ENCODE data around the gene TBC1D22A.

Gene TBC1D22A

DNA sequence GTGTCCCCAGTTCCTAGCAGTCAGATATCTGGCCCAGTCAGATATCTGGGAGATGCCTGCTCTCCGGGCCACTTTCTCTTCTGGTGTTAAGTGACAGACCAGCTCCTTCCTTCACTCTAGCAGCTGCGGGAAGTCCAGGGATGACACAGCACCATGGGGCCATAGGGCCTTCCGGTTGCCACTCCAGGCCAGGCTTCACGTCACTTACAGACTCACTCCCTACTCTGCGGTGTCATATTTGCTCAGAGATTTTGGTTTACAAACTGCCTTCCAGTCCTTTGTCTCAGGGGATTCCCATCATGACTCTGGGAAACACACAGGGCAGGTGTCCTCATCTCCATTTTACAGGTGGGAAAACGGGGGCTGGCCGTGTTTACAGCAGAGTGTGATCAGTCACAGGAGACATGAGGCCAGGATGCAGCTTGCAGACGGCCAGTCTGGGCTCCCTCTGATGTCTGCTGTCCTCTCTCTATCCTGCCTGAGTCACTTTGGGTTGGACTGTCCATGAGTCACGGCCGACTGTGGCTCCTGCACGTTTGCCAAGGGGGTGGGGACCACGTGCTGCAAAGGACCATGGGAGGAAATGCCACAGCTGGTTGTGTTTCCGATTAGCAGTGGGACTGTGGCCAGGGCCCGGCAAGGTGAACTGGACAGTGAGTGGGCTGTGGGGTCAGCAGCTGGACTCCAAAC, 8.2 kb upstream of the TBC1D22A start:
- TF ChIP-seq, protein P1, sequence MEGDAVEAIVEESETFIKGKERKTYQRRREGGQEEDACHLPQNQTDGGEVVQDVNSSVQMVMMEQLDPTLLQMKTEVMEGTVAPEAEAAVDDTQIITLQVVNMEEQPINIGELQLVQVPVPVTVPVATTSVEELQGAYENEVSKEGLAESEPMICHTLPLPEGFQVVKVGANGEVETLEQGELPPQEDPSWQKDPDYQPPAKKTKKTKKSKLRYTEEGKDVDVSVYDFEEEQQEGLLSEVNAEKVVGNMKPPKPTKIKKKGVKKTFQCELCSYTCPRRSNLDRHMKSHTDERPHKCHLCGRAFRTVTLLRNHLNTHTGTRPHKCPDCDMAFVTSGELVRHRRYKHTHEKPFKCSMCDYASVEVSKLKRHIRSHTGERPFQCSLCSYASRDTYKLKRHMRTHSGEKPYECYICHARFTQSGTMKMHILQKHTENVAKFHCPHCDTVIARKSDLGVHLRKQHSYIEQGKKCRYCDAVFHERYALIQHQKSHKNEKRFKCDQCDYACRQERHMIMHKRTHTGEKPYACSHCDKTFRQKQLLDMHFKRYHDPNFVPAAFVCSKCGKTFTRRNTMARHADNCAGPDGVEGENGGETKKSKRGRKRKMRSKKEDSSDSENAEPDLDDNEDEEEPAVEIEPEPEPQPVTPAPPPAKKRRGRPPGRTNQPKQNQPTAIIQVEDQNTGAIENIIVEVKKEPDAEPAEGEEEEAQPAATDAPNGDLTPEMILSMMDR (IDR thresholded peaks at IDR 0.05; ENCODE audit: low read depth, low read length): no peak
- H3K4me3 ChIP-seq (ENCODE audit: low read depth, low read length): peak overlapping the region; percentile 25; the same call in 1 of the 2 replicates

DNA sequence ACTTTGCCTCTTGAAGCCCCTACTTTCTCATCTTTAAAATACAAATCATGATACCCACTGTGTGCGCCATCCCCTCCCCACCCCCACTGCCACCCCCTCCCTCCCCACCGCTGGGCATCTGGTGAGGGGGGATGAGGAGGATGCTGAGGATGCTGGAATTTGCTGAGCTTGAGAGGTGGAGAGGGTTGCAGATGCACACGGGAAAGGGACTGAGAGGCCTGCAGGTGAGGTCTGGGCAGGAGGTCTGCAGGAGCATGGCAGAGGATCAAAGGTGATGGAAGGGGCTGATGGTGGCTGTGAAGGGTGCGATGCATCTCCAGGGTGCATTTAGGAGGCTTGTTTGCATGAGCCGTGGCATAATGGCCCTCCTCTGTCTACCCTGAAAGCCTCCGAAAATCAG, 7.6 kb upstream of the TBC1D22A start:
- TF ChIP-seq, protein P1 (IDR thresholded peaks at IDR 0.05; ENCODE audit: low read depth, low read length): no peak
- H3K4me3 ChIP-seq (ENCODE audit: low read depth, low read length): no peak overlapping the region

DNA sequence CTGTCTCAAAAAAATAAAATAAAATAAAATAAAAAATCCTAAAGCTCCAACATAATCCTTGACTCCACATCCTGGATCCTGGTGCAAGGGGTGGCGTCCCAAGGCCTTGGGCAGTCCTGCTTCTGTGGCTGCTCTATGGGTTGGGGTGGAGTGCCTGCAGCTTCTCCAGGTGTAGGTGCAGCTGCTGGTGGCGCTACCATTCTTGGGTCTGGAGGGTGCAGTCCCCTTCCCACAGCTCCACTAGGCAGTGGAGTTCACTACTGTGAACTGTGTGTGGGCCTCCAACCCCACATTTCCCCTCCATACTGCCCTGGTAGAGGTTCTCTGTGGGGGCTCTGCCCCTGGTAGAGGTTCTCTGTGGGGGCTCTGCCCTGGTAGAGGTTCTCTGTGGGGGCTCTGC, 6.9 kb upstream of the TBC1D22A start:
- TF ChIP-seq, protein P1 (IDR thresholded peaks at IDR 0.05; ENCODE audit: low read depth, low read length): no peak
- H3K4me3 ChIP-seq (ENCODE audit: low read depth, low read length): no peak overlapping the region

DNA sequence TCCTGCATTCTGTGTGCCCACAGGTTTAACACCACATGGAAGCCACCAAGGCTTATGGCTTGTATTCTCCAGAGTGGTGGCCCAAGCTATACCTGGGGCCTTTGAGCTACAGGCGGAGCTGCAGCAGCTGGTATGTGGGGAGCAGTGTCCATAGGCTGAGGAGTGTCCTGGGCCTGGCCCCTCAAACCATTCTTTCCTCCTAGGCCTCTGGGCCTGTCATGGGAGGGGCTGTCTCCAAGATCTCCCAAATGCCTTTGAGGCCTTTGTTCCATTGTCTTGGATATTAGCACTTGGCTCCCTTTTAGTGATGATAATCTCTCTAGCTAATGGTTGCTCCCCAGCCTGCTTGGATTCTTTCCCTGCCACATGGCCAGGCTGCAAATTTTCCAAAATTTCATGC, 6.4 kb upstream of the TBC1D22A start:
- H3K4me3 ChIP-seq (ENCODE audit: low read depth, low read length): no peak overlapping the region
- TF ChIP-seq, protein P1 (IDR thresholded peaks at IDR 0.05; ENCODE audit: low read depth, low read length): no peak

DNA sequence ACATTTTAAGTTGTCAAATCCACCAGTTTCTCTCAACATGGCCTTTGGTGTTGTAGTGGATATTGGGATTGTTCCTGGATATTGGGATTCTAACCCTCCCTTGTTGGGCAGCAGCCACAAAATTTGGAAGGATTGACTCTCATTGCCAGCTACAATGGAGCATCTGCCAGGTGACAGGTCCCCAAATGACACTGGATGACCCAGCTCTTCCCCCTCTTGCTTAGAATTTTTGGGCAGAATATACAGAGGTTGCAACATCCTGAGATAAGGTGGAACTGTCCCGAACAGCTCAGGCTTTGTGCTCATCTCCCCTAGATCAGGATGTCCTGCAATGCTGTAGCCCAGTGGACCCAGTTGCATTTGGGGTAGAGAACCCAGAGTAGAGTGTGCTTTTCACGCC, 5.3 kb upstream of the TBC1D22A start:
- TF ChIP-seq, protein P1 (IDR thresholded peaks at IDR 0.05; ENCODE audit: low read depth, low read length): no peak
- no peak overlapping the region for H3K4me3 ChIP-seq (ENCODE audit: low read depth, low read length)

DNA sequence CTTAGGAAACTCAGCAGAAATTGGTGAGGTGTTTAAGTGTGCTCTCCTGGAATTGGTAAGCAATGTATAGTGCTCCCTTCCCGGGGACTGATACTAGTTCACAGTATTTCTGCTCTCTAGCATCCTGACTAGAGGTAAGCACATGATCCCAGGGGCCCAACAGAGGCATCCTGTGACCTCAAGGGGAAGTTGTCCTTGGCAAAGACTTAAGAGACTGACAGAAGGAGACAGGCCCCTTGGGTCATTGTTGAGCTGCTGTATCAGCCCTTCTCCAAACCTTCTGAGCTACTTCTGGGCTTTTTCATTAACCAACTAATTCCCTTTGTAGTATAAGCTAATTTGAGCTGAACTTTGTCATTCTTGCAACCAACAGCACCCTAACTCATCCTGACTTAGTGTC, 4.3 kb upstream of the TBC1D22A start:
- H3K4me3 ChIP-seq (ENCODE audit: low read depth, low read length): no peak overlapping the region
- TF ChIP-seq, protein P1 (IDR thresholded peaks at IDR 0.05; ENCODE audit: low read depth, low read length): no peak

DNA sequence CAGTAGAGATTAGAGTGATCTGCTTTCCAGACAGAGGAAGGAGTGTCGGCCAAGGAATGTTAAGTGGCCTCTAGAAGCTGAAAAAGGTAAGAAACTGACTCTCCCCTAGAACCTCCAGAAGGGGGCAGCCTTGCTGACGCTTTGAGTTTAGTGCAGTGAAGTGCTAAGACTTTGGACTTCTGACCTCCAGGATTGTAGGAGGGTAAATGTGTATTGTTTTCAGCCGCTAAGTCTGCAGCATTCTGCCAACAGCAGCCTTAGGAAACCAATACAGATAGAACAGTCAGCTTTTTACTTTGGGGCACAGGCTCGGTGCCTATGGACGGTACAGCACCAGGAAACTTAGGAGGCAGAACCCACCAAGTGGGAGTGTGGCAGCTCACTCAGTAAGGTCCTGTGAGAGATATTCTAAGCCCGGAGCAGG, 3.6 kb upstream of the TBC1D22A start:
- H3K4me3 ChIP-seq (ENCODE audit: low read depth, low read length): no peak overlapping the region
- TF ChIP-seq, protein P1 (IDR thresholded peaks at IDR 0.05; ENCODE audit: low read depth, low read length): peak; percentile 65

All from WI38 (cell line).